IMR-90 (cell line): ENCODE data around the gene CD19. TPM values are rescaled to one million over a fixed set of nuclear protein-coding genes. Genes with fewer than 3 reads are reported as not detected.

Experiments
- ATAC-seq: fragments of 200-7000 bp; cut with Tn5 transposase; 2 replicates; pipeline ENCODE4 v1.9.1; 2020; ENCODE audit warnings: low read depth, mild to moderate bottlenecking, moderate library complexity
- BruUV-seq: library from RNA; stranded (reverse); fragments of 400-500 nt; replicated peaks from 2 replicates; lab custom pipeline; 2021; lab: Mats Ljungman, UMichigan
- CTCF ChIA-PET: fragments of 300-600 bp; formaldehyde crosslinking; extraction: SDS; loops from one replicate; lab custom pipeline; 2021; ENCODE audit warnings: antibody characterized with exemption; lab: Yijun Ruan, JAX
- POLR2A ChIA-PET: fragments of 300-600 bp; sonication (Branson Sonifier 250); formaldehyde crosslinking; loops from one replicate; lab custom pipeline; 2022; ENCODE audit warnings: antibody characterized with exemption; ENCODE audit not compliant: unreplicated experiment; lab: Charles Lee
- DNase-seq: peaks from one replicate; pipeline ENCODE4 v3.0.0; 2013
- H2AFZ ChIP-seq: replicated peaks from 2 replicates; pipeline ENCODE3; 2013; ENCODE audit warnings: low read length, mild to moderate bottlenecking; ENCODE audit not compliant: poor library complexity
- H2AK5ac ChIP-seq: 2 replicates; pipeline ENCODE4 v1.6.1; 2013; ENCODE audit warnings: low read depth, low read length, inconsistent platforms
- H2AK9ac ChIP-seq: replicated peaks from 2 replicates; pipeline ENCODE3; 2013; ENCODE audit warnings: mild to moderate bottlenecking, low read depth, low read length, moderate library complexity; ENCODE audit not compliant: poor library complexity
- H2BK120ac ChIP-seq: 2 replicates; pipeline ENCODE4 v1.6.1; 2013; ENCODE audit warnings: low read depth, low read length, inconsistent platforms
- H2BK15ac ChIP-seq: 3 replicates; pipeline ENCODE4 v1.6.1; 2013; ENCODE audit warnings: low read depth, low read length, inconsistent platforms
- H2BK20ac ChIP-seq: 2 replicates; pipeline ENCODE4 v1.6.1; 2013; ENCODE audit warnings: low read depth, mild to moderate bottlenecking, inconsistent platforms, low read length, moderate library complexity
- H2BK5ac ChIP-seq: 2 replicates; pipeline ENCODE4 v1.6.1; 2013; ENCODE audit warnings: mild to moderate bottlenecking, low read depth, low read length, inconsistent platforms; ENCODE audit not compliant: poor library complexity, severe bottlenecking
- H3K14ac ChIP-seq: replicated peaks from 2 replicates; pipeline ENCODE4 v1.6.1; 2013; ENCODE audit warnings: low read depth, low read length, inconsistent platforms
- H3K18ac ChIP-seq: 2 replicates; pipeline ENCODE4 v1.6.1; 2013; ENCODE audit warnings: low read depth, low read length, control low read depth
- H3K23ac ChIP-seq: 2 replicates; pipeline ENCODE4 v1.6.1; 2013; ENCODE audit warnings: low read depth, low read length, inconsistent platforms
- H3K27ac ChIP-seq: 2 replicates; pipeline ENCODE4 v1.5.1; 2013; ENCODE audit warnings: mild to moderate bottlenecking, control low read depth, low read length; ENCODE audit not compliant: insufficient read depth
- H3K27me3 ChIP-seq: 2 replicates; pipeline ENCODE4 v1.6.1; 2013; ENCODE audit warnings: low read length; ENCODE audit not compliant: control insufficient read depth, insufficient read depth
- H3K36me3 ChIP-seq: 2 replicates; pipeline ENCODE4 v1.6.1; 2013; ENCODE audit warnings: low read length, mixed read lengths; ENCODE audit not compliant: control insufficient read depth, insufficient read depth
- H3K4ac ChIP-seq: 2 replicates; pipeline ENCODE4 v1.6.1; 2013; ENCODE audit warnings: low read depth, low read length, inconsistent platforms
- H3K4me1 ChIP-seq: 2 replicates; pipeline ENCODE4 v1.6.1; 2013; ENCODE audit warnings: low read length, mixed read lengths; ENCODE audit not compliant: control insufficient read depth, insufficient read depth
- H3K4me2 ChIP-seq: 2 replicates; pipeline ENCODE4 v1.6.1; 2013; ENCODE audit warnings: low read depth, mild to moderate bottlenecking, control low read depth, low read length, moderate library complexity
- H3K4me3 ChIP-seq: 2 replicates; pipeline ENCODE4 v1.5.1; 2013; ENCODE audit warnings: low read depth, mild to moderate bottlenecking, control low read depth, low read length, moderate library complexity; ENCODE audit not compliant: insufficient read depth
- H3K56ac ChIP-seq: 2 replicates; pipeline ENCODE4 v1.6.1; 2013; ENCODE audit warnings: low read length, inconsistent platforms; ENCODE audit not compliant: insufficient read depth; ENCODE audit errors: extremely low read depth
- H3K79me1 ChIP-seq, 2 experiments: 2 replicates each; pipeline ENCODE4 v1.6.1; 2013; ENCODE audit warnings: low read length in 2 of 2, inconsistent platforms in 1 of 2, low read depth in 1 of 2
- H3K9ac ChIP-seq: 2 replicates; pipeline ENCODE4 v1.6.1; 2013; ENCODE audit warnings: low read depth, low read length, control low read depth
- H3K9me1 ChIP-seq: 2 replicates; pipeline ENCODE4 v1.6.1; 2013; ENCODE audit warnings: low read length, inconsistent platforms; ENCODE audit not compliant: insufficient read depth
- H3K9me3 ChIP-seq: 2 replicates; pipeline ENCODE4 v1.6.1; 2013; ENCODE audit warnings: low read length; ENCODE audit not compliant: control insufficient read depth, insufficient read depth
- H4K20me1 ChIP-seq: 2 replicates; pipeline ENCODE4 v1.6.1; 2013; ENCODE audit warnings: low read length, inconsistent platforms; ENCODE audit not compliant: insufficient read depth
- H4K5ac ChIP-seq: 2 replicates; pipeline ENCODE4 v1.6.1; 2013; ENCODE audit warnings: mild to moderate bottlenecking, low read depth, low read length, control low read depth
- H4K8ac ChIP-seq, 2 experiments: 2 replicates each; pipeline ENCODE4 v1.6.1; 2013; ENCODE audit warnings: low read depth in 2 of 2, low read length in 2 of 2, control low read depth in 1 of 2, inconsistent platforms in 1 of 2
- H4K91ac ChIP-seq: 2 replicates; pipeline ENCODE4 v1.6.1; 2013; ENCODE audit warnings: low read depth, low read length, inconsistent platforms; ENCODE audit not compliant: insufficient read depth
- BHLHE40 ChIP-seq: fragments of 150-350 bp; IDR thresholded peaks from 2 replicates; pipeline ENCODE4 v1.6.1; 2016; ENCODE audit warnings: mild to moderate bottlenecking, low read depth, low read length
- CEBPB ChIP-seq: IDR thresholded peaks from 2 replicates; pipeline ENCODE4 v1.6.1; 2012; ENCODE audit warnings: low read depth, low read length, improper control_type of control experiment
- CHD1 ChIP-seq: IDR thresholded peaks from 2 replicates; pipeline ENCODE4 v1.6.1; 2012; ENCODE audit warnings: low read depth, low read length, improper control_type of control experiment
- CTCF ChIP-seq: conservative IDR thresholded peaks from 2 replicates; pipeline ENCODE4 v1.5.1; 2012; ENCODE audit warnings: mild to moderate bottlenecking, low read depth, low read length, improper control_type of control experiment
- FOS ChIP-seq: fragments of 150-350 bp; IDR thresholded peaks from 2 replicates; pipeline ENCODE4 v1.6.1; 2016; ENCODE audit warnings: low read depth, low read length
- MAFK ChIP-seq: IDR thresholded peaks from 2 replicates; pipeline ENCODE4 v1.6.1; 2012; ENCODE audit warnings: low read depth, low read length, improper control_type of control experiment
- MAZ ChIP-seq: IDR thresholded peaks from 2 replicates; pipeline ENCODE4 v1.6.1; 2012; ENCODE audit warnings: low read depth, mild to moderate bottlenecking, low read length, improper control_type of control experiment, moderate library complexity, borderline replicate concordance
- MXI1 ChIP-seq: IDR thresholded peaks from 2 replicates; pipeline ENCODE4 v1.6.1; 2012; ENCODE audit warnings: low read depth, mild to moderate bottlenecking, low read length, moderate library complexity, borderline replicate concordance
- NFE2L2 ChIP-seq: fragments of 150-350 bp; IDR thresholded peaks from 2 replicates; pipeline ENCODE4 v1.6.1; 2016; ENCODE audit warnings: low read depth, mild to moderate bottlenecking, low read length
- POLR2A ChIP-seq: IDR thresholded peaks from 2 replicates; pipeline ENCODE4 v1.6.1; 2012; ENCODE audit warnings: mild to moderate bottlenecking, low read depth, low read length
- RAD21 ChIP-seq: IDR thresholded peaks from 2 replicates; pipeline ENCODE4 v1.6.1; 2012; ENCODE audit warnings: low read length, improper control_type of control experiment
- RCOR1 ChIP-seq: IDR thresholded peaks from 2 replicates; pipeline ENCODE4 v1.6.1; 2012; ENCODE audit warnings: mild to moderate bottlenecking, low read length, improper control_type of control experiment; ENCODE audit not compliant: insufficient replicate concordance
- RFX5 ChIP-seq: IDR thresholded peaks from 2 replicates; pipeline ENCODE4 v1.8.0; 2012; ENCODE audit warnings: low read depth, mild to moderate bottlenecking, low read length, moderate library complexity
- SMC3 ChIP-seq: fragments of 150-350 bp; IDR thresholded peaks from 2 replicates; pipeline ENCODE4 v1.6.1; 2016; ENCODE audit warnings: low read depth, mild to moderate bottlenecking, antibody characterized with exemption, low read length, moderate library complexity
- USF2 ChIP-seq: fragments of 150-350 bp; IDR thresholded peaks from 2 replicates; pipeline ENCODE4 v1.6.1; 2017; ENCODE audit warnings: mild to moderate bottlenecking, antibody characterized with exemption, low read length, low read depth
- WGBS, 2 experiments: methylation state at CpG; one replicate each; pipeline versions ENCODE4 v1.1.5 to v1.1.7; 2013; ENCODE audit warnings: missing lambda C conversion rate in 2 of 2; ENCODE audit not compliant: insufficient read length in 1 of 2; ENCODE audit errors: extremely low coverage in 2 of 2; 5-methylcytosine and 5-hydroxymethylcytosine counted together
- dilution Hi-C: fragments of 300-500 bp; cut with HindIII; formaldehyde crosslinking; loops from one replicate; pipeline ENCODE4 v1.14.3; 2018; ENCODE audit warnings: low sequenced_read_pairs; ENCODE audit not compliant: unreplicated experiment
- in situ Hi-C: fragments of 300-500 bp; cut with MboI; formaldehyde crosslinking; loops from 3 replicates; pipeline ENCODE4 v1.14.3; 2019; ENCODE audit warnings: low sequenced_read_pairs, inconsistent platforms, mixed read lengths
- intact Hi-C: fragments of 100-400 bp; cut with micrococcal nuclease; formaldehyde crosslinking; loops from 2 replicates; pipeline ENCODE4 v1.10.0; 2022
- polyA plus RNA-seq, 3 experiments: library from polyadenylated mRNA; depleted of rRNA; stranded (reverse); fragments of >200 nt; gene quantifications; 2 replicates each; pipeline ENCODE4 v1.2.3, GENCODE V29; 2012; ENCODE audit warnings: low replicate concordance in 1 of 3
- total RNA-seq: library from RNA; depleted of rRNA; stranded (reverse); fragments of >200 nt; gene quantifications from 2 replicates; pipeline ENCODE4 v1.2.3, GENCODE V29; 2012
- TF ChIP-seq, protein P1 (sequence below): fragments of 150-350 bp; IDR thresholded peaks from 2 replicates; pipeline ENCODE4 v1.6.1; 2016; ENCODE audit warnings: low read depth, mild to moderate bottlenecking, low read length, moderate library complexity, borderline replicate concordance

CD19 gene
- total and polyA plus RNA-seq, 2 of the 4 experiments (the other 2 are of a cell fraction): not detected

- in situ Hi-C loops: no loop called here
- 0 out of 2 replicates have a peak, but pooled peaks cover 3% of the 10 kb centered on the region for H4K20me1 ChIP-seq
These were observed 49.2 kb downstream of the CD19 start for GRCh38 chr16:28980929-28981328.

More at GRCh38 chr16:28980929-28981328, 49.2 kb downstream of the CD19 start:
- H2AFZ ChIP-seq: no peak overlapping the region
- ChIA-PET CTCF (no interaction called here), POLR2A (no interaction called here)
- no peak overlapping the region for H2BK5ac ChIP-seq
- no peak overlapping the region for H2BK120ac ChIP-seq
- no peak overlapping the region for H3K4me2 ChIP-seq
- no peaks in the 10 kb centered on the region for H3K4me1 ChIP-seq
- no peak overlapping the region for H3K9ac ChIP-seq
- H2BK20ac ChIP-seq: no peak overlapping the region
- no peak for ATAC-seq
- no CpG with 5 or more reads among the region's 7 CpGs for WGBS, 2 experiments
- peaks cover 4% of the 10 kb centered on the region; the same call in 1 of the 2 replicates for H3K9me1 ChIP-seq
- no peak for DNase-seq
- TF ChIP-seq RAD21 (no peak), RCOR1 (no peak), MAFK (no peak), SMC3 (no peak), RFX5 (no peak), MAZ (no peak), FOS (no peak), CEBPB (no peak), NFE2L2 (no peak), POLR2A (no peak), BHLHE40 (no peak), CTCF (no peak), CHD1 (no peak), MXI1 (no peak), USF2 (no peak)
- TF ChIP-seq, protein P1, sequence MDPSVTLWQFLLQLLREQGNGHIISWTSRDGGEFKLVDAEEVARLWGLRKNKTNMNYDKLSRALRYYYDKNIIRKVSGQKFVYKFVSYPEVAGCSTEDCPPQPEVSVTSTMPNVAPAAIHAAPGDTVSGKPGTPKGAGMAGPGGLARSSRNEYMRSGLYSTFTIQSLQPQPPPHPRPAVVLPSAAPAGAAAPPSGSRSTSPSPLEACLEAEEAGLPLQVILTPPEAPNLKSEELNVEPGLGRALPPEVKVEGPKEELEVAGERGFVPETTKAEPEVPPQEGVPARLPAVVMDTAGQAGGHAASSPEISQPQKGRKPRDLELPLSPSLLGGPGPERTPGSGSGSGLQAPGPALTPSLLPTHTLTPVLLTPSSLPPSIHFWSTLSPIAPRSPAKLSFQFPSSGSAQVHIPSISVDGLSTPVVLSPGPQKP: no peak
- dilution Hi-C loops (no loop called here), intact Hi-C loops (no loop called here)
- H4K8ac ChIP-seq: no peak overlapping the region
- H4K5ac ChIP-seq: no peak overlapping the region
- H2BK15ac ChIP-seq: no peak overlapping the region
- no peak overlapping the region for H2AK5ac ChIP-seq
- no peaks in the 10 kb centered on the region for H3K27me3 ChIP-seq
- H3K79me1 ChIP-seq: peaks cover 8 to 40% of the 10 kb centered on the region in 2 experiments
- H3K27ac ChIP-seq: no peak overlapping the region
- no peak overlapping the region for H3K56ac ChIP-seq
- no peak overlapping the region for H3K4me3 ChIP-seq
- no peak overlapping the region for H3K4ac ChIP-seq
- no peak overlapping the region for H3K23ac ChIP-seq
- H3K18ac ChIP-seq: no peak overlapping the region
- H4K91ac ChIP-seq: no peak overlapping the region
- peaks cover 58% of the 10 kb centered on the region for H3K36me3 ChIP-seq
- BruUV-seq: no TSS peak
- H2AK9ac ChIP-seq: peak overlapping the region; percentile 61
- H3K9me3 ChIP-seq: no peaks in the 10 kb centered on the region; the same call in 1 of the 2 replicates
- H3K14ac ChIP-seq: no peak overlapping the region
